AG09319 (cell line): Measurements from ENCODE around the gene IBTK.

Experiments
- DNase-seq: peaks from one replicate; pipeline ENCODE4 v3.0.0-alpha.2; 2010; ENCODE audit warnings: low read depth; ENCODE audit errors: extremely low read depth
- CTCF ChIP-seq: IDR thresholded peaks from 2 replicates; pipeline ENCODE4 v1.5.1; 2011; ENCODE audit warnings: low read depth, mild to moderate bottlenecking, inconsistent platforms, low read length, moderate library complexity

IBTK gene

DNA sequence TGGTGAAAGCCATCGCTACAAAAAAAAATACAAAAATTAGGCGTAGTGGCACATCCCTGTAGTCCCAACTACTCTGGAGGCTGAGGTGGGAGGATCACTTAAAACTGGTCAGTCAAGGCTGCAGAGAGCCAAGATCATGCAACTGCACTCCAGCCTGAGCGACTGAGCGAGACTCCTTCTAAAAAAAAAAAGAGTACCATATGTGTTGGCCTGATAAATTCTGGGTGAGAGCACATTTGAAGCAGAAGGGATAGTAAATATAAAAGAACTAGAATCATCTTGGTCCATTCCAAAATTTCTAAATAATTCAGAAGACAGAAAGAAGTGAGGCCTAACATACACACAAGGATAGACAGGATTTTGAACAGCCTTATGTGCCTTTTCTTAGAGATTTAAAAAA, 2.2 kb downstream of the IBTK start:
- no peak for TF ChIP-seq CTCF
- no peak for DNase-seq

- TF ChIP-seq CTCF, result no peak
These were observed 3.7 kb downstream of the IBTK start for GRCh38 chr6:82243884-82244283.

DNA sequence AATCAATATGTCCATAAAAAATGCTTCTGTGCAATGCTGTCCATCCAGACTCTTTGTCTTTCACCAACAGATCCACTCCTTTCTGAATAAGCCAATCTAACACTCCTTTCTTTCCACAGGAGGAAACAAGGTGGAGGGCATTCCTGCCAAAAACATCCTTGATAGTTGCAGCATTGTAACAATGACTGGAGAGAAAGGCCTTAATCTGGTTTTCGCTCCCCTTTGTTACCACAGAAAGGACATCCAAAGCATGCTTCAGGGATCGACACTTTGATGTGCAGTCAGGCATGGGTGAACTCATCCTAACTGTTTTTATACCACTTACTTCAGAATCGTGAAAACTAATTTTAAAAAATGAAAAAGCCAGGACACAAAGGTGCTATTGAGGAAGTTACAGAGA, 7.4 kb downstream of the IBTK start:
- no peak for DNase-seq
- no peak for TF ChIP-seq CTCF

More at GRCh38 chr6:82243884-82244283, 3.7 kb downstream of the IBTK start:
- no peak for DNase-seq

DNA sequence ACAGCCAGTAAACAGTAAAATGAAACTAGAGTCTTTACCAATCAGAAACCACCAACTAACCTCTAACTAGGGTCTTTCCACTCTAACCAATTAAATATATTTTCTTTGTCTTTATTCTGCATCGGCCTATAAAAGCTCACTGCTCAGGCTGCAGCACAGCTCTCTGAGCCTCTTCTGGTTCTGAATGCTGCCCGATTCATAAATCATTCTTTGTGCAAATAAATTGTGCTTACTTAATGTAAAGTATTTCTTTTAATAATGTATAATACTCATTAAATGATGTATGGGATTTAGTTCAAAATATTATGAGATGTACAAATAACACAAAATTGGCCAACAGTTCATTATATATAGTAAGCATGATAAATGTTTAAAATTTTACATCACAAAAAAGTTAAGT, 7.9 kb downstream of the IBTK start:
- no peak for DNase-seq

GRCh38 chr6:82237013-82237412, 10.5 kb downstream of the IBTK start:
- DNase-seq, result no peak
- TF ChIP-seq CTCF, result no peak

More for the DNA sequence above, 7.9 kb downstream of the IBTK start:
- no peak for TF ChIP-seq CTCF

DNA sequence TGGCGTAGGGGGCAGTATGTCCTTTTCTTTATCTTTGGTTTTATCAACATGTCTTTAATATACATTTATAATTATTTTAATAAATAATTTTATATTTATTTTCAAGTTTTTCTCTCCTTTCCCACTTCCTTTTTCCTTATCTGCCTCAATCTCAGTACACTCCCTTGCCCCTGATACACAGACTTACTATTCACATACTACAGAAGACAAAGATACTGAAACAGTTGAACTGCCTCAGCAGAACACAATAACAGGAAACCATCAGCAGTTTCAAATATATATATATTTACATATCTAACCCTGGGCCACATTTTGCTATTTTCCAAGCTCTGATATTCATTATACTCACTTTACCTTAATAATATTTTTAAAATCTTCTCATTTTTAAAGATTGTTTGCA, 19.8 kb downstream of the IBTK start:
- DNase-seq, result no peak
- TF ChIP-seq CTCF, result no peak

DNA sequence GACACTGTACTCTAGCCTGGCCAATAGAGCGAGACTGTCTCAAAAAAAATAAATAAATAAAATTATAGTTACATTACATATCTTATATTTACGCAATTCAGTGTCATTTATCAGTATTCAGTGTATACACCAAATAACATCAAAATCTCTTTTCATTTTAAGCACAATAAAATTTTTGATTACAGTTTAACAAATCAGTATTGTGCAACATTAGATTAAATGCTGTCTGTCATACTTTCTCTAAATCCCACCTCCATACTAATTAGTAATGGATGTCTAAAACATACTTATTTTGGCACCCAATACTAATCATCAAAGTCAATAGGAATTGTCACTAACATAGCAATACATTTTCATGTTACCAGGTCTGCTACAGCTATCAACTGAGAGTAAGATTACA, 27.4 kb downstream of the IBTK start:
- no peak for TF ChIP-seq CTCF
- no peak for DNase-seq
